Measurements from ENCODE around the gene GAD1.

- peak; percentile 65 to 79 (median 78) for TF ChIP-seq CTCF (IDR thresholded peaks at IDR 0.05 in 2 of 3, conservative IDR thresholded peaks at IDR 0.05 in 1 of 3; ENCODE audit: control insufficient read depth in 2 of 3, extremely low read depth in 1 of 3, insufficient read depth in 1 of 3, low read depth in 3 of 3, low read length in 3 of 3)
- TF ChIP-seq CHD4 (IDR thresholded peaks at IDR 0.05) = no peak
- no peak for TF ChIP-seq TARDBP (IDR thresholded peaks at IDR 0.05; ENCODE audit: borderline replicate concordance)
- 0 out of 2 replicates have a peak, but pooled peaks have one; percentile 30 for TF ChIP-seq REST (IDR thresholded peaks at IDR 0.05; ENCODE audit: low read depth, low read length)
- TF ChIP-seq SIN3A (IDR thresholded peaks at IDR 0.05; ENCODE audit: low read depth, low read length) = no peak
These were observed 762 bp upstream of the GAD1 start for GRCh38 chr2:170815746-170816503.
